ENCODE data around the gene THAP4.

DNA sequence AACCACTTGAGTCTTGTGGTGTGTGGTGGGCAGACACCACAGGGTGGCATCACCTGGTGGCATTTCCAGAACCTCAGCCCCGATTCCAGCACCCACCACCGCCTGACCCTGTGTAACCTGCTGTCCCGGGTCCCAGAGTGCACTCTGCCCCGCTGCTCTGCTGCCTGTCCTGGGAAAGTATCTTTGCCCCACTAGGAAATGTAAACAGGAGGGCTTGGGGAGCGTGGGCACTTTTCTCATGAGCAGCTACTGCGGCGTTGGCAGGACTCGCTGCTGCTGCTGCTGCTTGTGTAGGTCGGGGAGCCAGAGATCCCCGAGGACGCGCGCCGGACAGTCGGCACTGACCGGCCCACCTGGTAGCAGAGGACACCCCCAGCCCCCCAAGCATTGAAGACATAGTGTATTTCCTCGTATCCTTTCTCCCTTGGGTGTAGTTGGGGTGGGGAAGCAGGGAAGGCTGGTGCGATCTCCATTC is 36.3 kb upstream of the THAP4 start:
- TF ChIP-seq, protein P1, sequence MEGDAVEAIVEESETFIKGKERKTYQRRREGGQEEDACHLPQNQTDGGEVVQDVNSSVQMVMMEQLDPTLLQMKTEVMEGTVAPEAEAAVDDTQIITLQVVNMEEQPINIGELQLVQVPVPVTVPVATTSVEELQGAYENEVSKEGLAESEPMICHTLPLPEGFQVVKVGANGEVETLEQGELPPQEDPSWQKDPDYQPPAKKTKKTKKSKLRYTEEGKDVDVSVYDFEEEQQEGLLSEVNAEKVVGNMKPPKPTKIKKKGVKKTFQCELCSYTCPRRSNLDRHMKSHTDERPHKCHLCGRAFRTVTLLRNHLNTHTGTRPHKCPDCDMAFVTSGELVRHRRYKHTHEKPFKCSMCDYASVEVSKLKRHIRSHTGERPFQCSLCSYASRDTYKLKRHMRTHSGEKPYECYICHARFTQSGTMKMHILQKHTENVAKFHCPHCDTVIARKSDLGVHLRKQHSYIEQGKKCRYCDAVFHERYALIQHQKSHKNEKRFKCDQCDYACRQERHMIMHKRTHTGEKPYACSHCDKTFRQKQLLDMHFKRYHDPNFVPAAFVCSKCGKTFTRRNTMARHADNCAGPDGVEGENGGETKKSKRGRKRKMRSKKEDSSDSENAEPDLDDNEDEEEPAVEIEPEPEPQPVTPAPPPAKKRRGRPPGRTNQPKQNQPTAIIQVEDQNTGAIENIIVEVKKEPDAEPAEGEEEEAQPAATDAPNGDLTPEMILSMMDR (conservative IDR thresholded peaks at IDR 0.05): no peak
- no peak for TF ChIP-seq ZFX (IDR thresholded peaks at IDR 0.05)
